Central memory CD8-positive, alpha-beta T cell (primary cell): Measurements from ENCODE around the gene DCTN5.

Source experiments
- ATAC-seq: fragments of 150-1000 bp; cut with Tn5 transposase; replicated peaks from 2 replicates; pipeline ENCODE4 v1.10.0; 2022; ENCODE audit warnings: mild to moderate bottlenecking, moderate FRiP score, moderate number of reproducible peaks; ENCODE audit not compliant: poor library complexity, severe bottlenecking; ENCODE audit errors: extremely low read depth
- DNase-seq, 2 donors: peaks; one replicate each; pipeline ENCODE4 v3.0.0; 2021; ENCODE audit warnings: low spot score in 2 of 2
- H3K27ac Mint-ChIP-seq: one replicate; pipeline ENCODE4 v1.8.0; 2022; ENCODE audit warnings: low read depth, mild to moderate bottlenecking, moderate library complexity, mixed read lengths
- H3K27me3 Mint-ChIP-seq: one replicate; pipeline ENCODE4 v1.8.0; 2022; ENCODE audit warnings: mixed read lengths
- H3K36me3 Mint-ChIP-seq: one replicate; pipeline ENCODE4 v1.8.0; 2022; ENCODE audit warnings: mild to moderate bottlenecking, moderate library complexity, mixed read lengths; ENCODE audit not compliant: insufficient read depth
- H3K4me1 Mint-ChIP-seq: one replicate; pipeline ENCODE4 v1.8.0; 2022; ENCODE audit warnings: mixed read lengths
- H3K4me3 Mint-ChIP-seq: one replicate; pipeline ENCODE4 v1.8.0; 2022; ENCODE audit warnings: mild to moderate bottlenecking, moderate library complexity, mixed read lengths
- H3K9me3 Mint-ChIP-seq: one replicate; pipeline ENCODE4 v1.8.0; 2022; ENCODE audit warnings: mixed read lengths

DCTN5 gene

DNA sequence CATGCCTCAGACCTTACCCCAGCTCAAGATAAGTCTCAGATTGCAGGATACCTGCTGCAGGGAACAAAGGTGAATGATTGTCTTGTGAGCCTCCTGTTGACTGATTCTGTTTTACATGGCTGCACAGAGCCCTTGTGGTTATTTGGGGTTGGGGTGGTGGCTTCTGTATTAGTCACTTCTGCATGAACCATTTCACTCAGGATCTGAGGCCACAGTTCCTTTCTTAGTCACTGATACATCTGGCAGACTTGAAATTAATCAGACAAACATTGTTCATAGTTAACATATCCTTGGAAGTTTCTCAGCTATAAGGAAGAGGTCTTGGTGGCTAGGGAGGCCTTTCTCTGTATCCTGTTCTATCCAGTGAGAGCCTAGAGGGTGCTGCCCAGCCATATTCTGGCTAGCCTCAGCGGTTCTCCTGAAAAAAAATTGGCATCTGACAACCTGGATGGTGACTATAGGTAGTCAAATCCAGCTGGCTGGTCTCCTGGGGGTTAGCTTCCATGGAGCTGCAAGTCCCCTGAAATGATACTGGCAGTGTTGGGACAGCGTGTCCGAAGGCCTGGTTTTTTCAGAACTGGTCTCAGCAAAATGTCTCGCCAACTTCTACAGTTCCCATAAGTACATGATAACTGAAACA, 29.0 kb downstream of the DCTN5 start:
- H3K27ac Mint-ChIP-seq = no peak overlapping the region
- H3K4me3 Mint-ChIP-seq = no peak overlapping the region
- DNase-seq (no peak), ATAC-seq (no peak)
- H3K36me3 Mint-ChIP-seq = peaks cover 27% of the 10 kb centered on the region
- H3K4me1 Mint-ChIP-seq = no peaks in the 10 kb centered on the region
- no peaks in the 10 kb centered on the region for H3K27me3 Mint-ChIP-seq
- H3K9me3 Mint-ChIP-seq = no peaks in the 10 kb centered on the region

DNA sequence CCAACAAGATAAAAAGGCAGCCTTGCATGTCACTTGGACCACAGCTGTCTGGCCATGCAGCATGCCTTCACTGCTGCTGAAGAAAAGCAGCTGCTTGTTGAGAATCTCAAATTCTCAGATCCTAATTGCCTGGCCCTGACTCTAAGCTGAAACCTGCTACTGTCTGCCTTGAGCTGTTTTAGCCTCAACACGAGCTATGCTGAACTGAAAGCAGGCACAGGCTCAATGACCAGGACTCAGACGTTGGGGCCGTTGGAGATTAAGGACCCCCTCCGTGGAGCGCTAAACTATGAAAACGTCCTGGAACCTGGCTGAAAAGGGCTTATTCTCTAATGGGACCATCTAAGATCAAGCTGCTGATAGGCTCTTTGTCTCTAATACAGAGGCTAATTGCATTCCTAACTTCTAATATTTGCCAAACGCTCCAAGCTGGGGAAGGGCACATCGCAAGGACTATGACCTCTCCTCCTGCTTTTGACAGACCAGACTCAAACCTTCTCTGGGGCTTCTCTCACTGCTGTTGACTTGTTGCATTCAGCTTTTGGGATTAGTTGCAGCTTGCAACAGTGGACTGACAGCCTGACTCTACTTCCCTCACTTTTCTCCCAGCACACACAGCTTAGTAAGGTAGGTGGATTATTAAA, 32.8 kb downstream of the DCTN5 start:
- H3K4me1 Mint-ChIP-seq = peaks cover 12% of the 10 kb centered on the region
- H3K4me3 Mint-ChIP-seq = no peak overlapping the region
- H3K27me3 Mint-ChIP-seq = peaks cover 1% of the 10 kb centered on the region
- no peak overlapping the region for H3K27ac Mint-ChIP-seq
- H3K36me3 Mint-ChIP-seq = peaks cover 9% of the 10 kb centered on the region
- DNase-seq (no peak), ATAC-seq (no peak)
- no peaks in the 10 kb centered on the region for H3K9me3 Mint-ChIP-seq

DNA sequence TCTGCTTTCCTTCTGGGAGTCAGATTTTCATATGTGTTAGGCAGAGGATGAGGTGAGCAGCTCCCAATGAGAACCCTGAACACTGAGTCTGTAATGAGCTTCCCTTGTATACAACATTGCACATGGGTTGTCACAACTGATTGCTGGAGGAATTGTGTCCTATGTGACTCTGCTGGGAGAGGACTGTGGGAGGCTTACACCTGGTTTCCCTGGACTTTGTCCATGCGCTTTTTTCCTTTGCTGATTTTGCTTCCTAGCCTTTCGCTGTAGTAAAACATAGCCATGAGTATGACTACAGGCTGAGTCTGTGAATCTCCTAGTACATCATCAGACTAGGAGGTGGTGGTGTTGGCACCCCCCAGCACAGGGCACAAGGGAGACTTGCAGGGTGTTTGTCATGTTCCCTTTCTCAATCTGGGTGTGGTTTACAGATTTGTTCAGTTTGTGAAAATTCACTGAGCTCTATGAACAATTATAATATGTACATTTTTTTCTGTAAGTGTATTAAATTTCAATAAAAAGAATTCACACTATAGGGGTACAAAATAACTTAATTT, 35.7 kb downstream of the DCTN5 start:
- no peak overlapping the region for H3K4me3 Mint-ChIP-seq

DNA sequence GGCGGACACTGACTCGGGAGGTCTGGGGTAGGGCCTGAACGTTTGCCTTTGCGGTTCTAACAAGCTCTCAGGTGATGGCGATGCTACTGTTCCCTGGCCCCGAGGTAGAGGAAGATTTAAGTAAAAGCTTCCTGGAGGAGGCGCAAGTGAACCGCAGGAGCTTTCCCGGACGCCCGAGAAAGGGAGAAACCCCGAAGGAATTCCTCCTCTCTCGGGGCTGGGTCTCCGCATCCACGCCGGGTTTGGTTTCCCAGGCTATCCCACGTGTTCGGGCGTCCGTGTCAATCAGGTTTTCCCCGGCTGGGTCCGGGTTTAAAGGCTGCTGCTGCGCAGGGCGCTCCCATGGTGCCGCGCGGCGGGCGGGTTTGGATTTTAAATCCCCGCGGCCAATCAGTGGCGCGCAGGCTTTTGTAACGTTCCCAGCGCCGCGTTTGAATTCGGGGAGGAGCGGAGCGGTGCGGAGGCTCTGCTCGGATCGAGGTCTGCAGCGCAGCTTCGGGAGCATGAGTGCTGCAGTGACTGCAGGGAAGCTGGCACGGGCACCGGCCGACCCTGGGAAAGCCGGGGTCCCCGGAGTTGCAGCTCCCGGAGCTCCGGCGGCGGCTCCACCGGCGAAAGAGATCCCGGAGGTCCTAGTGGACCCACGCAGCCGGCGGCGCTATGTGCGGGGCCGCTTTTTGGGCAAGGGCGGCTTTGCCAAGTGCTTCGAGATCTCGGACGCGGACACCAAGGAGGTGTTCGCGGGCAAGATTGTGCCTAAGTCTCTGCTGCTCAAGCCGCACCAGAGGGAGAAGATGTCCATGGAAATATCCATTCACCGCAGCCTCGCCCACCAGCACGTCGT, 37.4 kb downstream of the DCTN5 start, which contains the start of gene PLK1:
PLK1 (plus strand) TSS at position 460 of the 844 bp plus-strand sequence; CDS start at position 504, 44 bp downstream.
- DNase-seq = peak; percentile 47 to 49
- no peak within 1 kb of the TSS for H3K27ac Mint-ChIP-seq
- H3K4me1 Mint-ChIP-seq = peaks cover 23% of the 10 kb centered on the region
- peaks cover 11% of the 10 kb centered on the region for H3K27me3 Mint-ChIP-seq
- H3K9me3 Mint-ChIP-seq = no peaks in the 10 kb centered on the region
- H3K4me3 Mint-ChIP-seq = peak within 1 kb of the TSS; percentile 85
- peaks cover 5% of the 10 kb centered on the region for H3K36me3 Mint-ChIP-seq
- peak; percentile 95 for ATAC-seq

More for the DNA sequence above, 35.7 kb downstream of the DCTN5 start:
- Mint-ChIP-seq H3K27me3 (peaks cover 11% of the 10 kb centered on the region), H3K4me1 (peaks cover 23% of the 10 kb centered on the region), H3K27ac (no peak overlapping the region), H3K9me3 (no peaks in the 10 kb centered on the region), H3K36me3 (peaks cover 8% of the 10 kb centered on the region)
- ATAC-seq (no peak), DNase-seq (no peak)

DNA sequence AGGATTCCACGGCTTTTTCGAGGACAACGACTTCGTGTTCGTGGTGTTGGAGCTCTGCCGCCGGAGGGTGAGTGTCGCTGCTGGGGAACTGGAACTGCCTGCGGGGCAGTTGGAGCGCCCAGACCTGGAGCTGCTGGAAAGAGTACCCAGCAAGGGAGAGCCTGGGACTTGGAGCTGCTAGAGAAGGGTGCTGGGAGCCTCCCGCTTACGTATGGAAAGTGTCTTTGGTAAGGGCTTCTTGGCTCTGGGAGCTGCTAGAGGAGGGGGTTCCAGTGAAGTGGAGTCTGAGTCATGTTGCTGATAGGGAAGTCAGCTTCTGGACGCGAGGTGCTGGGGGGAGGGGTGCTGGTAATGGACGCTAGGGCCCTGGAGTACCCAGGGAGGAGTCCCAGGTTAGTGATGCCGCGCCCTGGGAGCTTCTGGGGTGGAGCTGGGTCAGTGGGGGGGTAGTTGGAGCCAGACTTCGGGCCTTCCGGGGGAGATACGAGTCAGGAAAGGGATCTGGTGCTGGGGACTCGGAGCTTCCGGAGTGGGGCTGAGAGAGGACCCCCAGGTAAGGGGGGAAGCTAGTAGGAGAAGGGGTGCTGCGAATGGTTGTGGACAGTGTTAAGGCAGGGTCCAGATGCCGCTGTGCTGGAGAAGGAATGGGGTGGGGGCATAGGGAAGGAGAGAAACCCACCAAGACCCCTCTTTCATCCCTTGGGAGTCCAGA, 38.2 kb downstream of the DCTN5 start:
- Mint-ChIP-seq H3K4me3 (peak overlapping the region; percentile 85), H3K36me3 (peaks cover 10% of the 10 kb centered on the region), H3K27ac (no peak overlapping the region), H3K27me3 (peaks cover 11% of the 10 kb centered on the region), H3K4me1 (peaks cover 23% of the 10 kb centered on the region), H3K9me3 (no peaks in the 10 kb centered on the region)
- no peak for ATAC-seq
- DNase-seq = no peak

DNA sequence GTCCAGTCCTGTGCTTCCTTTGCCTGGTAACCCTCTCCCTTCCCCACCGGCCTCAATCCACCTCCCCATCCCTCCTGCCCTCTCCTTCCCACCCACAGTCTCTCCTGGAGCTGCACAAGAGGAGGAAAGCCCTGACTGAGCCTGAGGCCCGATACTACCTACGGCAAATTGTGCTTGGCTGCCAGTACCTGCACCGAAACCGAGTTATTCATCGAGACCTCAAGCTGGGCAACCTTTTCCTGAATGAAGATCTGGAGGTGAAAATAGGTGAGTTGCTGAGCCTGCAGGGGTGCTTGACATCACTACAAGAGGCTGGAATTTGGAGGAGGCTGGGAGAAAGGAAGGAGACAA, 38.7 kb downstream of the DCTN5 start:
- H3K9me3 Mint-ChIP-seq = no peaks in the 10 kb centered on the region
- peaks cover 10% of the 10 kb centered on the region for H3K36me3 Mint-ChIP-seq
- H3K27me3 Mint-ChIP-seq = peaks cover 11% of the 10 kb centered on the region
- ATAC-seq (no peak), DNase-seq (no peak)
- H3K4me1 Mint-ChIP-seq = peaks cover 23% of the 10 kb centered on the region
- H3K4me3 Mint-ChIP-seq = peak overlapping the region; percentile 85
- H3K27ac Mint-ChIP-seq = no peak overlapping the region

DNA sequence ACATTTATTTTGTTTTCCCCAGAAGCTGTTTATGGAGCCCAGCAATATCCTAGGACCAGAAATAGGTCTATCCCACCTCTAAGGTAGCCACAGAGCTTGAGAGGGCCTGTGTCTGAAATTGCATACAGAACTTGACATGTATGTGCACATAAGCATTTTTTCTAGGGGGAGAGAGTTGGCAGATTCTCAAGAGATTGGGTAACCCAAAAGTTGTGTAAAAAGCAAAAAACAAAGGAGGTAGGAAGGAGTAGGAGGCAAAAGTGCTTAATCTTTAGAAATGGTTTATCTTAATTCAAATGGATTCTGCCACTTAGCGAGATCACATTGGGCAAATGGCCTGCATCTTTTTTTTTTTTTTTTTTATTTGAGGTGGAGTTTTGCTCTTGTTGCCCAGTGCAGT, 40.9 kb downstream of the DCTN5 start:
- peaks cover 12% of the 10 kb centered on the region for H3K36me3 Mint-ChIP-seq
- ATAC-seq = no peak
- DNase-seq = no peak
- H3K4me3 Mint-ChIP-seq = no peak overlapping the region
- H3K4me1 Mint-ChIP-seq = peaks cover 23% of the 10 kb centered on the region
- H3K27ac Mint-ChIP-seq = no peak overlapping the region
- H3K9me3 Mint-ChIP-seq = no peaks in the 10 kb centered on the region
- H3K27me3 Mint-ChIP-seq = peaks cover 11% of the 10 kb centered on the region

DNA sequence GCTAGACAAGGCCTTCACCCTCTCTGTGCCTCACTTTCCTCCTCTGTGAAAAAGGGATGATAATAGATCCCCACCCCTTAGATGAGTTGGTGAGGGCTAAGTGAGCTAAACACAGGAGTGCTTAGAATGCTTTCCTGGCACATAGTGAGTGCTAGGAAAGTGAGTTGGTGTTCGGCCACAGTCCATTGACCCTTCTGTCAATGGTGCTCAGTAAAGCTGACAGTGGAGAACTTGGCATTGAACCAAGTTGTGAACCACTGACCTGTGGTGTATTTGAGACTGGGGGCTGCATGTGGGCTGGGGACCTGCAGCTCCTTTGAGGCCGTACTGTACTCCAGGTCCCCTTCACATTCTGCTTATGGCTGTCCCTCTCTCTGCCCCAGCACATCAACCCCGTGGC, 42.2 kb downstream of the DCTN5 start:
- peaks cover 11% of the 10 kb centered on the region for H3K27me3 Mint-ChIP-seq
- ATAC-seq = no peak
- DNase-seq = no peak
- H3K4me1 Mint-ChIP-seq = peaks cover 17% of the 10 kb centered on the region
- no peaks in the 10 kb centered on the region for H3K9me3 Mint-ChIP-seq
- H3K27ac Mint-ChIP-seq = no peak overlapping the region
- peaks cover 19% of the 10 kb centered on the region for H3K36me3 Mint-ChIP-seq
- H3K4me3 Mint-ChIP-seq = no peak overlapping the region

DNA sequence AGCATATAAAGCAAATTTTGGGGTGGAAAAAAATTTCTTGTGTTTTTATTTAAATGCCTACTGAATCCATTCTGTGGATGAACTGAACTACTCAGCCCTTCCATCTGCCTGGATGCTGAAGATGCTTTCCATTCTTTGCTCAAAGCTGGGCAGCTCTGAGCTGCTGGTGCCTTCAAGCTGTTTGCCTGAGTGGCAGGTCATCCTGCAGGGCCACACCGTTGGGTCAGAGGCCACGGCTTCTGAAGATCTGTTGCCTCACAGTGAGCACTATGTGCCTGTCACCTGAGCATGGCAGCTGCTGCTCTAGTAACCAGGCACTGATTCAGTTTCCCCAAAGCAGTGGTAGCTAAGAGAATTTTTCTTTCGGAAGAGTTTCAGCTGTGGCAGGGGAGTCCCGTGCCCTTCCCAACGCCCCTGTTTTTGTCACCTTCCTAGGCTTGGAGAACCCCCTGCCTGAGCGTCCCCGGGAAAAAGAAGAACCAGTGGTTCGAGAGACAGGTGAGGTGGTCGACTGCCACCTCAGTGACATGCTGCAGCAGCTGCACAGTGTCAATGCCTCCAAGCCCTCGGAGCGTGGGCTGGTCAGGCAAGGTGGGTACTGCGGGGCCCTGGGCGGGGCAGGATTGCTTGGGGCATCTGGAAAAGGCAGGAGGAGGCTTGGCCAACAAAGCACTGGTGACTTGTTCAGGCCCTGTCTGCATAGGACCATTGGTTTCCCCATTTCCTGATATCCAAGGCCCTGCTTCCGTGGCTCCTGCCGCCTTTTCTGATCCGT, 46.0 kb downstream of the DCTN5 start:
- ATAC-seq (no peak), DNase-seq (no peak)
- Mint-ChIP-seq H3K27ac (no peak overlapping the region), H3K9me3 (no peaks in the 10 kb centered on the region), H3K27me3 (no peaks in the 10 kb centered on the region), H3K4me3 (no peak overlapping the region), H3K36me3 (peaks cover 16% of the 10 kb centered on the region), H3K4me1 (no peaks in the 10 kb centered on the region)

DNA sequence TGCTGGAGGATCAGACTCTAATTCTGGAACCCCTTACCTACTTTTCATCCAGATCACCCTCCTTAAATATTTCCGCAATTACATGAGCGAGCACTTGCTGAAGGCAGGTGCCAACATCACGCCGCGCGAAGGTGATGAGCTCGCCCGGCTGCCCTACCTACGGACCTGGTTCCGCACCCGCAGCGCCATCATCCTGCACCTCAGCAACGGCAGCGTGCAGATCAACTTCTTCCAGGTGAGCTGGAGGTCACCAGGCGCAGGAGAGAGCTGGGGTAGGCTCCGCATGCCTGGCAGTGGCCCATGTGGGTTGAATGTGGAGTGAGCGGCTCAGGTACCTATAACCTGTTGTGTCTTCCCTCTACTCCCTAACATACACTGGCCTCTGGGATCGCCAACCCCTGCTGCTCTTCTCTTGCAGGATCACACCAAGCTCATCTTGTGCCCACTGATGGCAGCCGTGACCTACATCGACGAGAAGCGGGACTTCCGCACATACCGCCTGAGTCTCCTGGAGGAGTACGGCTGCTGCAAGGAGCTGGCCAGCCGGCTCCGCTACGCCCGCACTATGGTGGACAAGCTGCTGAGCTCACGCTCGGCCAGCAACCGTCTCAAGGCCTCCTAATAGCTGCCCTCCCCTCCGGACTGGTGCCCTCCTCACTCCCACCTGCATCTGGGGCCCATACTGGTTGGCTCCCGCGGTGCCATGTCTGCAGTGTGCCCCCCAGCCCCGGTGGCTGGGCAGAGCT, 48.3 kb downstream of the DCTN5 start:
- Mint-ChIP-seq H3K9me3 (no peaks in the 10 kb centered on the region), H3K27ac (no peak overlapping the region), H3K4me1 (no peaks in the 10 kb centered on the region), H3K4me3 (no peak overlapping the region), H3K36me3 (peaks cover 12% of the 10 kb centered on the region), H3K27me3 (no peaks in the 10 kb centered on the region)
- ATAC-seq = no peak
- no peak for DNase-seq

DNA sequence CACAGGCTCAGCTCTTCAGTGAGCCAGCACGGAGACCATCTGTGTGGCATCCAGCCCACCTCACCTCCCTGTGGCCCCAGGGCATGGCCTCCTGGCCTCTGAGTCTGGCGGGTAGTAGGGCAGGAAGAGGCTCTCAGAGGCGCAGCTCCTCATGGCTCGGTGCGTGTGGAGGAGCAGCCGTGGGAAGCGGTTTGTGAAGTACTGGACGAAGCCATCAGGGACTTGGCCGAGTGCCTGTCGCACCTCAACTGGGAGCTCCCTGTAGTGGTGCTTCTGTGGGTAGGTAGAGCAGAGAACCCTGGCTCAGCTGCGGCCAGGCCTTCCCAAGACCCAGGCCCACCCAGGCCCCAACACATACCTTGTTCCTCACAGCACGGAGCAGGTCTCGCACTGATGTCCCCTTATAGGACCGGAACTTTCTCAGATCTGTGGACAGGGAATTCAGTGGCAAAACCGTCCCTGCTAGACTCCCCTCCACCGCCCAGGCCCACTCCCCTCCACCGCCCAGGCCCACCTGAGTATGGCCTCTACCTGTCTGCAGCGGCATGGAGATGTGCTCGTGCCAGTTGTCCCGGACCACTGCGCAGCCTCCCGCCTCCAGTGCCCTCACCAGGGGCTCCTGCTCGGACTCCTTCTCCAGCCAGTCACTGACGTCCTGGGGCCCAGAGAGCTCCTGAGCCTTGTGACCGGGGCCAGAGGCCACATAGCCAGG, 49.7 kb downstream of the DCTN5 start:
- H3K36me3 Mint-ChIP-seq = peaks cover 8% of the 10 kb centered on the region
- DNase-seq (no peak), ATAC-seq (no peak)
- H3K9me3 Mint-ChIP-seq = no peaks in the 10 kb centered on the region
- no peak overlapping the region for H3K4me3 Mint-ChIP-seq
- no peaks in the 10 kb centered on the region for H3K4me1 Mint-ChIP-seq
- no peak overlapping the region for H3K27ac Mint-ChIP-seq
- H3K27me3 Mint-ChIP-seq = no peaks in the 10 kb centered on the region
